Breast epithelium (tissue), 3 donors: ENCODE results near the gene MGAT4A.

Source experiments
- POLR2A ChIP-seq: fragments of 450-650 bp; IDR thresholded peaks from one replicate; pipeline ENCODE4 v1.6.1; 2016; ENCODE audit warnings: antibody characterized with exemption, mild to moderate bottlenecking, moderate library complexity
- TF ChIP-seq, protein P1 (sequence below), 3 donors: fragments of 450-650 bp; IDR thresholded peaks; one replicate each; pipeline ENCODE4 v1.5.1; 2016 to 2017; ENCODE audit warnings: antibody characterized with exemption in 3 of 3, mild to moderate bottlenecking in 3 of 3, moderate library complexity in 3 of 3

DNA sequence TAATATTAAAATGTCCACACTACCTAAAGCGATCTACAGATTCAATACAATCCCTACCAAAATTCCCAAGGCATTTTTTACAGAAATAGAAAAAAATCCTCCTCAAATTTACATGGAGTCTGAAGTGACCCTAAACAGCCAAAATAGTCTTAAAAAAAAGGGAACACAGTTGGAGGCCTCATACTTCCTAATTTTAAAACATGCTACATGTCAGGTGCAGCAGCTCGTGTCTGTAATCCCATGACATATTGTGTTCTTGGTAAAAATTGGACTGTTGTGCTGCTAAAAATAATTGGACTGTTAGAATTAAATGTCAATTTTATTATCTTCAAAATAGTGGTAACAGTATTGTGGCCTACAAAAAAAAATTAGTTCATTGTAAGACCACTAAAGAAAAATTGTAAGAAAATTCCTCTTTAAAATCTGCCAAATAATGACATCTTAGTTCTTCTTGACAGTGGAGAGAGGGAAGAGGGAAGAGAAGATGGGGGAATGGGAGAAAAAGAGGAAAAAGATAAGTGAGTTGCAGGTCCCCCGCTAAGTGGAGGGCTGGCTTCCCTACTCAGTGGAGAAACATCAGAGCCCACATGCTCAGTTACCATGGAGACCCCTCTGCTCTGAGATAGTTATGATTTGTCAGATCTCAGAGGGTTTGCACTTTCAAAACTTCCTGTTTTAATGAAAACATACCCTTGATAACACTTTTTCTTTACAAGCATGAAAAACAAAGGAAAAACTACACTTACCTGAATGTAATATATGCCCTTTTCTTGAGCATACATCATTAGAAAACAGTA, 76.0 kb downstream of the MGAT4A start:
- TF ChIP-seq, protein P1, sequence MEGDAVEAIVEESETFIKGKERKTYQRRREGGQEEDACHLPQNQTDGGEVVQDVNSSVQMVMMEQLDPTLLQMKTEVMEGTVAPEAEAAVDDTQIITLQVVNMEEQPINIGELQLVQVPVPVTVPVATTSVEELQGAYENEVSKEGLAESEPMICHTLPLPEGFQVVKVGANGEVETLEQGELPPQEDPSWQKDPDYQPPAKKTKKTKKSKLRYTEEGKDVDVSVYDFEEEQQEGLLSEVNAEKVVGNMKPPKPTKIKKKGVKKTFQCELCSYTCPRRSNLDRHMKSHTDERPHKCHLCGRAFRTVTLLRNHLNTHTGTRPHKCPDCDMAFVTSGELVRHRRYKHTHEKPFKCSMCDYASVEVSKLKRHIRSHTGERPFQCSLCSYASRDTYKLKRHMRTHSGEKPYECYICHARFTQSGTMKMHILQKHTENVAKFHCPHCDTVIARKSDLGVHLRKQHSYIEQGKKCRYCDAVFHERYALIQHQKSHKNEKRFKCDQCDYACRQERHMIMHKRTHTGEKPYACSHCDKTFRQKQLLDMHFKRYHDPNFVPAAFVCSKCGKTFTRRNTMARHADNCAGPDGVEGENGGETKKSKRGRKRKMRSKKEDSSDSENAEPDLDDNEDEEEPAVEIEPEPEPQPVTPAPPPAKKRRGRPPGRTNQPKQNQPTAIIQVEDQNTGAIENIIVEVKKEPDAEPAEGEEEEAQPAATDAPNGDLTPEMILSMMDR (IDR thresholded peaks at IDR 0.05) = no peak
- TF ChIP-seq POLR2A = no peak
